ENCODE measurements around the gene MRPL43.

DNA sequence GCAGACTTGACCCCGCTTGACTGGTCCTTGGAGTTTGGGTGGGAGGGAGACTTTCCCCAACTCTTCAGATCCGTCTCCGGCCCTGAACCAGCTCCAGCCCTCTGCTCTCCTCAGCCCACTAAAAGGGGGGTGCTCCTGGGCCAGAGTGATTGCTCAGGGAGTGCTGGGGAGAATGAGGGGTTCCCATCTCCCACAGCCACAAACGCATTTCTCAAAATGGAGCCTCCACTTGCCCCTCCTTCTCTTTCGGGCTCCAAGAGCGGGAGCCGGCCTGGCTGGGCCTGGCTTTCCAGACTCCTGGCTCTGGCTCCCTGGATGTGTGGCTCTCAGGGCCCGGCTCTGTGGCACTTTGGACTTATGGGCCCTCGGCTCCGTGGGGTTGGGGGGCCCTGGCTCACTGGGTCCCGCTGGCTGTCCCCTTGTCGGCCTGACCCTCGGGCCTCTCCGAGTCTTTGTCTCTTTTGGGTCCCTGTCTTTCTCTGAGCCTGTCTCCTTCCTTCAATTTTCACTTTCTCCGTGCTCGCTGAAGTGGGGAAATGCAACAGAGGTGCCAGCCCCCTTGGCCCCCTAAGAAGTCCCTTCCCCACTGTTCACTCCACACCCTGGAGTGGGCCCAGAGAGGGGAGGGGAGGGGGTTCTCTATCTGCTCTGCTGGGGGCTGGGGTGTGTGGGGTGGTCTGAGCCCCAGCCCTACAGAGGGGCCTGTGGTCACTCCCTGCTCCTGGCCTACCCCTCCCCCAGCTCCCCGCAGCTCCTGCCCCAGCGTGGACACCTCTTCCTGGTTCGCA lies 13.0 kb upstream of the MRPL43 start:
- TF ChIP-seq, protein P1, sequence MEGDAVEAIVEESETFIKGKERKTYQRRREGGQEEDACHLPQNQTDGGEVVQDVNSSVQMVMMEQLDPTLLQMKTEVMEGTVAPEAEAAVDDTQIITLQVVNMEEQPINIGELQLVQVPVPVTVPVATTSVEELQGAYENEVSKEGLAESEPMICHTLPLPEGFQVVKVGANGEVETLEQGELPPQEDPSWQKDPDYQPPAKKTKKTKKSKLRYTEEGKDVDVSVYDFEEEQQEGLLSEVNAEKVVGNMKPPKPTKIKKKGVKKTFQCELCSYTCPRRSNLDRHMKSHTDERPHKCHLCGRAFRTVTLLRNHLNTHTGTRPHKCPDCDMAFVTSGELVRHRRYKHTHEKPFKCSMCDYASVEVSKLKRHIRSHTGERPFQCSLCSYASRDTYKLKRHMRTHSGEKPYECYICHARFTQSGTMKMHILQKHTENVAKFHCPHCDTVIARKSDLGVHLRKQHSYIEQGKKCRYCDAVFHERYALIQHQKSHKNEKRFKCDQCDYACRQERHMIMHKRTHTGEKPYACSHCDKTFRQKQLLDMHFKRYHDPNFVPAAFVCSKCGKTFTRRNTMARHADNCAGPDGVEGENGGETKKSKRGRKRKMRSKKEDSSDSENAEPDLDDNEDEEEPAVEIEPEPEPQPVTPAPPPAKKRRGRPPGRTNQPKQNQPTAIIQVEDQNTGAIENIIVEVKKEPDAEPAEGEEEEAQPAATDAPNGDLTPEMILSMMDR (IDR thresholded peaks at IDR 0.05), result no peak
- TF ChIP-seq POLR2A (IDR thresholded peaks at IDR 0.05; ENCODE audit: low read length) (0 out of 2 replicates have a peak, but pooled peaks have one; percentile 5), RFX5 (IDR thresholded peaks at IDR 0.05) (no peak), MAZ (IDR thresholded peaks at IDR 0.05; ENCODE audit: borderline replicate concordance, low read depth, low read length) (no peak)

All from A549 (cell line).